Cortex of kidney (tissue), 1 donor: ENCODE data around the gene OXNAD1.
"Not testable (repeated sequence)": the region's sequence is repeated elsewhere in the genome, so short reads cannot be mapped to it uniquely, and the experiment has no call there.

Experiments used
- DNase-seq: peaks from one replicate; lab custom pipeline; 2025; lab: John Stamatoyannopoulos, UW

OXNAD1 gene

DNA sequence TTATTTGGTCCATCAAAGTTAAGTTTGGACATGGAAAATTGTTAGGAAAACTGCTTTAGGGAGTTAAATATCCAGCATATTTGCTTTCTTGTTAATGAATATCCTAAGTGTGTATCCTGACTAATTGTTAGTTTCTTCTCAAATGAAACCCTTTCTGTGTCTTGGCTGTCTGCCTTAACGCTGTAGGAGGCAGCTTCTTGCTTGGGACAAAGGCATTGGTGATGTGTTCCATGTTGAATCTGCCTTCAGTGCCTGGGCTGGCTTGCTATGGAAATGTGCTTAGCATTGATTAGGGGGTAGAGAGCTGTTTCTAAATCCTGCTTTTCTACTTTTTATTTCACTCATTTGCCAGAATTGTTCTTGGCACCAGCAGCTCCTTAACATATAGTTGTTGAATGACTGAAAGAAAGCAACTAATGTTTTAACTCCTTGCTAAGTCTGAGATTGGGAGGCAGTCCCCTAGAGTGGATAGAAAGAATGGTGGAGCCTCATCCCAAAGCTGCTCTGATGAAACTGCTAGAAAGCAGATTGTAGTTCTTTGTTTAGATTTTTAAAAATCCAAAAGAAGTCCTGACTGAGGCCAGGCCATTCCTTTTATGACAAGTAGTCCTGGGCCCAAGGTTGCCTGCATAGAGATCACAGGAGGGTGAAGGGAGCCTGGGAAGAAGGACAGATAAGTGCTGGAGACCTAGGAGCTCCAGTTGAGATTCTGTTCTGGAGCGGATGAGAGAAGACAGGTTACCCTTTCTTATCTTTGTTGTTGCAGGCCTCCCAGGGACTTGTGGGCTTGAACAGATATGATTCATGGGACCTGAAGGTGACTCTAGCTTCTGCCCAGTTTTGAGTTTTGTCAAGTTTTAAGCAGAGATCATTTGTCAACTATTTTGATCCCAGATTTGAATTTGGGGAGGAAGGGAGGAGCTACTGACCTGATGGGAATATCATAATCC lies 39.3 kb downstream of the OXNAD1 start:
- DNase-seq = no peak

DNA sequence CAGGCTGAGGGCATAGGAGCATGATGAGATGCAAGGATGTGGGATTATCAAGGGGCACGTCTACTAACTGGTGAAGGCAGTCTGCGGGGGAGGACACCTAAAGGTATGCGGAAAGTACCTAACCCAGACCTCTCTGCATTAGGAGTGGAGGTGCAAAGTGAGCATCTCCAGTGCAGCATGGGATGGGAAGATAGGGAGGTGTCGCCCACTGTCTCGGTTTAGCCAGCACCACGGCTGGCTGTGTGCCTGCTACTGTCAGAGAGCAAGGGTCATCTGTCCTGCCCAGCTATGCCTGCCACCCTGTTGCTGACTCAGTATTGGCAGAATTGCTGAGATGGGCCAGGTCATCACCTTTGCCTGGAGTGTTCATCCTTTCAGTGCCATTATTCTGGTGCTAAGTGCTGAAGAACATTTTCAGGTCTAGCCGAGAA lies 40.1 kb downstream of the OXNAD1 start:
- DNase-seq = no peak

DNA sequence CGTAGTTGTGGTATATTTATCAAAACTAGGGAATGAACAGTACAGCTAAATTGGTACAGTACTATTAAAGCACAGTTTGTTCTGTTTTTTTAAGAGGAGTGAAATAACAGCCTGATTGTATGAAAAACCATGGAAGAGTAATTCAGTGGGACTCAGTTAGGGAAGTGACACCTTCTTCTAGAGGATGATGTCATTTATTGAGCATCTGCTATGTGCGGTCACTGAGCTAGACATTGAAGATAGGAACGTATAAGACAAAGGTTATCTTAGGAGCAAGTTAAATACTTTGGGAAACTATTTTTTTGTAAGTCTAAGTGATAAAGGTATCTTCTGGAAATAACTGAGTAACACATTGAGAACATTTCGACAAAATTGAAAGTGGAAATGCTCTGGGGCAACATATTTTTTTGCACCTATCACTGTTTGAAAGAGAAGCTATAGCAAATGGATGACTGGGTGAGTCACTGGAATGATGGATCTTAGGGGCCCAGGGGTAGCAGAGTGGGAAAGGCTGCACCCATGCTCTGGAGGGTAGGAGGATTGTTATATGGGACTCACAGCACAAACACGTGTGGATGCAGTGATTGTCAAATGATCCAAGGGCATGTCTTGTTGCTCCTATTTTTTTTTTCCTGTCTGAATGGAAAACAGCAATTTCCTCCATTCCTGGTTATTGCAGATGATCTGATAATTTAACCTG lies 43.0 kb downstream of the OXNAD1 start:
- no peak for DNase-seq

DNA sequence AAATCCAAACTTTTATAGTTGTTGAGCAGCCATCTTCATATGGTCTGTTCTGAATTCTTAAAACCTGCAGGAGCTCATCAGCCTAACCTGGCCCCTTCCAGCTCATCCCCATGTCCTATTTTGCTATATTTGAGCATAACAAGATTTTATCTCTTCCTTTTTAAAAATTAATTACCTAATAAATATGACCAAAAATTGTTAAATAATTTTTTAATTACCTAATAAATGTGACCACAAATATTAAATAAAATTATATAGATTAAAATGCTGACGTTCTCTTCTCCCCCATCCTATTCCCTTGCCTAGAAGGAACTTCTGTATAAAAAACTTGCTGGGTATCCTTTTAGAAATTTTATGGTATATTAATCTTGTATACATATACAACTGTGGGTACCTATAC lies 43.7 kb downstream of the OXNAD1 start:
- no peak for DNase-seq

DNA sequence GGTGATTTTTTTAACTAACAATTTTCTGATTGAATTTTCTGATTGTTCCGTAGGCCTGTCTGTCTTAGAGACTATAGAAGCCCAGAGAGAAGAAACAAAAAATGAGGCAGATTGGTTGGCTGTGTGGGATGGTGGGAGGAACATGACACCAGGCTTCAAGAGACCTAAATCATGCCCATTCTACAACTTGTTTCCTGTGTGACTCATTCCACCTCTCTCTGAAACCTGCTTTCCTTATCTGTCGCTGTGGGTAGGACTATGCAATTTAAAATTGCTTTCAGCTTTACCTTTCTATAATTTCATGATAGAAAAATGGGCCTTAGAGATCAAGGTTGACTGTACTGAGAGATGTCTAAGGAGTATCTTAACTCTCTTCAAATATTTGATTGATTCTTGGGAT lies 44.5 kb downstream of the OXNAD1 start:
- no peak for DNase-seq

DNA sequence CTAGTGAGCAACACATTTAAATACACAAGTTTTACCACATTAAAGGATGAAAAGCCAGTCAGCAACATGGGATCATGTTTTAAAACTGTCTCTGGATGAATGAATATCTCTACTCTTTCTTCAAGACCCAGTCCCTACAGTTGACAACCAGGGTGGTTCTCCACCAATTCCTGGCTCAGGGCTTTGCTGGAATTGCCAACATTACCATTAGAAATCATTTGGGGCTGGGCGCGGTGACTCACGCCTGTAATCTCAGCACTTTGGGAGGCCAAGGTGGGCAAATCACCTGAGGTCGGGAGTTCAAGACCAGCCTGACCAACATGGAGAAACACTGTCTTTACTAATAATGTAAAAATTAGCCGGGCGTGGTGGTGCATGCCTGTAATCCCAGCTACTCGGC lies 45.5 kb downstream of the OXNAD1 start:
- DNase-seq = not testable (repeated sequence)

DNA sequence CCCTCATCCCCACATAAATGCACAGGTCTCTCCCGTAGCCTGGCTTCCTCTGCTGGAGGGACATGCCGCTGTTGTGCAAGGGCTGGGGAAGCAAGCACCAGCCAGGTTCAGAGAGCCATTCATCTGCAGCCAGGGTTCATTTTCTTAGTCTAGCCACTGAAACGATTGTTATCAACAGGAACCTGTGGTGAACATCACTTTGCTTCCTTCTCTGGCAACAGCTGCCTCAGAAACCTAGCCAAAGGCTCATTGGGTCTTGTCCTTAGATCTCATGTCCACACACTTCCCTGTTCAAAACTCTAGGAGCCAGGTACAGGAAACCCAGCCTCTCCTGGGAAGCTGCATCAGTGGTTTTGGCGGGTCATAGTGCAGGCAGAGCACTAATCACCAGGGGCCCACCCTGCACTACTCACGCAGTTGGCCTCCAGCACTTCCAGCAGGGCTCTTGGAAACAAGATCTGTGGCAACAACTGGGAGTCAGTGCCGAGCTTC lies 47.0 kb downstream of the OXNAD1 start:
- no peak for DNase-seq

DNA sequence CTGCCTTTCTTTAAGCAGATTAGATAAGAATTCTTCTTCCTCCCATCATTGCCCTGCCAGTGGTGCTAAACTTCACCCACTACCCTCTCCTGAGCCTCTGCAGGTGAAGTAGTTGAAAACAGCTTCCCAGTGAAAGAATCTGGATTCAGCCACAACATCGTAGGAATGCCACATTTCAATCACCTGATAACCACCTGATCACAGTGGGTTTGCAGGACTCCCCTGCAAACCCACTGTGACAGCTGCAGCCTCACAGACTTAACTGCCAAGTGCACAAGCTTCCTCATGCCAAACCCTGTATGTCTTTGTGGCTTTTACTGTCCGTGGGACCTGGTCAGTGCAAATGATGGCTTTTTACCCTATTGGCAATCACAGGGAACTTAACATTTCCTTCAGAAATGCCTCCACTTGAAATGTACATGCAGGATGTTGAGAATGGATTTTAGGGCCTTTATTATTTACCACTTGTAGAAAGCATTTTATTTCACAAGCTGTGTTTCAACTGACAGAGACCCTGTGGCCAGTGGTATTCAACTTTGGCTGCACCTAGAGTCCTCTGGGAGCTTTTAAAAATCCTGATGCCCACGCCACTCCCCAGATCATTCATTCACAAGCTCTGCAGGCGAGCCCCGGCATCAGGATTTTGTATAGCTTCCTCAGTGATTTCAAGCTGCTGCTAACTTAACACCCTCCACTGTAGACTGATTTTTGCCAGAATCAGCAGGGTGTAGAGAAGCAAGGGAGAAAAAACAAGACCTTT lies 49.1 kb downstream of the OXNAD1 start:
- no peak for DNase-seq

DNA sequence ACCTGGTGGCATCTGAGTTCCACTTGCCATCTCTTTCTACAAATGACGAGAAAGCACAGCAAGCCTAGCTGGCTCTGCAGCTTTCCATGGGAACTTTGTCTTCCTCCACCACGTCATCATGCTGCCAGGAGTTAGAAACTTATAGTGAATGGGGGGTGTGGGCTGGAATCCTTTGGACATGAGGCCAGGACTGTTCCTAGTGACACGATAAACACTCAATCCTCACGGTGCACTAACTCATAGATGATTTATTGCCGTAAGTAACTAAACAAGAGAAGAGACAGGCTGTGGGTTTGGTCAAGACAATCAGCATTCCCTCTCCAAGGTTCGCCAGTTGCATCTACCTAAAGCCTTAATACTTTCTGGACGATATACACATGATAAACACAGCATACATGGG lies 50.6 kb downstream of the OXNAD1 start:
- DNase-seq = no peak

DNA sequence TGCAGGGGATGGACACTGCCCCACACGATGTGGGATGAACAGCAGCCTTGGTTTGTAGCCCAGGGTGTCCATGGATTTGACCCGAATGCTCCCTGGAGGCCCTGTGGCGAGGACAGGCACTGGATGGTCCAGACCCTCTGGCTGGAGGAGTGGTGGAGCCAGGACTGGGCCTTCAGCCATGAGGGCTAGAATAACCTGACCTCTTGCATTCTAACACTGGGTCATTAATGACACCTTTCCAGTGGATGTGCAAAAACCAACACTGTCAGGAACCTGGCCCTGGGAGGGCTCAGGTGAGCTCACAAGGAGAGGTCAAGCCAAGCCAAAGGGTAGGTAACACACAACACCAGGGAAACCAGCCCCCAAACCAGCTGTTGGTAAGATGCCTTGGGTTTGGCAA lies 51.4 kb downstream of the OXNAD1 start:
- no peak for DNase-seq

DNA sequence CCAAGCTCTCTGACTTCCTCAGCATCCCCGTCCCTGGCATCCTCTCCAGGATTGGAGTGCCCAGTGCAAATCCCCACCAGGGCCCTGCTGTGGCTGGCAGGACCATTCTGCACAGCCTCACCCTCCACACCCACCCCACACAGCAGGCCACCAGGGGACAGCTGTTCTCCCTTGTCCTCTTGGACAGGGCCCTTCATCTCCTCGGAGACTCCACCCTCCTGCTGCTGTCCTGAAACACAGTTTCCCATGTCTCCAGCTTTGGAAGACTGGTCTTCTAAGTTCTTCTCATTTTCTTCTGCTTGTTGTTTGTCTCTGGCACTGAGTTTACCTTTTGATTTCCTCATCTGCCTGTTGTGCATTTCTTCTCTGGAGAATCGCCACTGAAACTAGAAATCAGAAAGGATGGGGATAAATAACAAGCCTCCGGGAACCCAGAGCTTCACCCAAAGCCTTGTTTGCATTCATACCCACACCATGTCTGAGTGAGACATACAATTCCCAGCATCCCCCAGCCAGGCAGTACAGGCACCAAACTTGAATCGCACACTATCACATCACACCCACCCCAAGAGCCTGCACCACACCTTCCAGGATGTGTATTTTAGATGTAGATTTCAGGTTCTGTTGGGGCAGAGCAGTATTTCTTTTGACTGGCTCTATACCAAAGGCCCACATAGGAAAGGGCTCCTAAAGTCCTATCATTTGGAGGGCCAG lies 52.0 kb downstream of the OXNAD1 start:
- DNase-seq = no peak

DNA sequence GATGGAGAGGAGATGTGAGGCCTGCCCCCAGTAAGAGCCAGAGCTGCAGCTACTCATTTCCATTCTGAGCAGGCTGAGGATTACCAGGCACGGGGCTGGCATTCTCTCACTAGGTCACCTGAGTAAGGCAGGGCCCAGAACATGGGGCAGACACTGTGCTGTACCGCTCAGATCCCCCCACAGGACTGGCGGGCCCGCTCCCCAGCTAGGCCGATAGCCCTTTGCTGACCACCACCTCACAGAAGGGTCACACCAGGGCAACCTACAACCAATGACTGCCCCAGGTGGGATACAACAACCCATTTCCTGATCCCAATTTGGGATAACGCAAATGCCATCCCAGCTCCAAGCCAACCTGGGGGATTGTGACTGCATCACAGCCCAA lies 52.5 kb downstream of the OXNAD1 start:
- no peak for DNase-seq

DNA sequence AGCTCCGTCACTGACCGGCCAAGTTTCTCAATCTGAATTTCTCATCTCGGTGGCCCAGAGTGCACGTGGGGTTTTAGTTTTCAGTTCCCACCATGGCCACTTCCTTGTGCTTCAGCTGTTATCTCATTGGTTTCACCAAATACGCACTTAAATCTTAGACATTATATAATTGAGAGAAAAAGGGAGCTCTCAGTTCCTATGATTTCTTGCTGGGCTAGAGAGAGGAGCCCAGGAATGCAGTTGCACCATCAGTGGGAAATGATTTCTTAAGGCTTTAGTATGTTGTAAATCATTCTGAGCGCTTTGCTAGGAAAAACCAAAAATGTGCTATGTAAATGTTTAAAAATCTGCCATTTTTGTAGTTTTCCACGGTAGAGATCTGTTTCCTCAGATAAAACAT lies 53.2 kb downstream of the OXNAD1 start:
- DNase-seq = no peak

DNA sequence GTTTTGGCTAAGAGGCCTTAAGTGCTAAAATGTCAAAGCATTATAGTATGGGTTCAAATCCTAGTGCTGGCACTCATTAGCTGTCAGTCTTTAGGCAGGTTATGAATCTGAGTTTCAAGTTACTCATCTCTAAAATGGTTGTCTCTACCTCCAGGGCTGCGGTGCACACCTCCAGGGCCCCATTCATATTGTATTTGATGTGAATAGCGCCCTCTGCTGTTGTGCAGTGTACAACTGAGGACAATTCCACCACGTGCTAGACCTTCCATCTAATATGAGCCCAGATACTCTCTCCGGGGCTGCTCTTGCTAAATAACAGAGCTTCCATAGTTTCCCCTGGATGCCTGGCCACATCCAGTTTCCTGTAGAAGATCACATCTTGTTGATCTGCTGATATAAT lies 54.3 kb downstream of the OXNAD1 start:
- no peak for DNase-seq

DNA sequence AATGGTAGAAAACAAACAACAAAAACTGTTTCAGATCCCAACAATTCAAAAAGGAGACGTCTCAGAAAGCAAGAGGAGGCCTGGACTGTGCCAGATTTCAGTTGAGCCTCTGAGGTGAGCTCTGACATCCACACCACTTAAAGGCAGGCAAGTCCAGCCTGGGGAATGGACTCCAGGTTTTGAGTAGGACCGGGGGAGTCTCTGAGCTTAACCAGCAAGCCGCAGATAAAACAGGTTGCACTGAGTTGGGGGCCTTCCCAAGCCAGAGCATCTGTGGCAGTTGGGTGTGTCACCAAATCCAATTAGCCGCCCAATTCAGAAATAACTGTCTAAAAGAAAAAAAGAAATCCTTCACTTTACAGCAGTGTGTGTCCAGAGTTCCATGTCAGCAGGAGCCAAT lies 54.7 kb downstream of the OXNAD1 start:
- no peak for DNase-seq

DNA sequence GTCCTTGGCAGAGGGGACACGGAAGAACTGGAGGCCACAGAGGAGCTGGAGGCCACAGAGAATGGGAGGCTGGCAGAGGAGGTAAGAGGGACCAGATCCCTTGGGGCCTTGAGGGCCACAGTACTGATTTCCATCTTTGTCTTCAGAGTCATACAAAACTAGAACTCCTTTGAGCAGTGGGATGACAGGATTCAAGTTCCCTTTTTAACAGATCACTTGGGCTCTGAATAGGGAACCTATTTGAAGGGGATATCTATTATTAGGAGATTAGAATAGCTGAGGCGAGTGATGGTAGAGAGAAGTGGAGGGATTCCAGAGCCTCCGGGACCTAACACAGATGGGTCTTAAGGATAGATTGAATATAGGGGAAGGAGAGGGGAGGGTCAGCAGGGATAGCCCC lies 55.7 kb downstream of the OXNAD1 start:
- no peak for DNase-seq

DNA sequence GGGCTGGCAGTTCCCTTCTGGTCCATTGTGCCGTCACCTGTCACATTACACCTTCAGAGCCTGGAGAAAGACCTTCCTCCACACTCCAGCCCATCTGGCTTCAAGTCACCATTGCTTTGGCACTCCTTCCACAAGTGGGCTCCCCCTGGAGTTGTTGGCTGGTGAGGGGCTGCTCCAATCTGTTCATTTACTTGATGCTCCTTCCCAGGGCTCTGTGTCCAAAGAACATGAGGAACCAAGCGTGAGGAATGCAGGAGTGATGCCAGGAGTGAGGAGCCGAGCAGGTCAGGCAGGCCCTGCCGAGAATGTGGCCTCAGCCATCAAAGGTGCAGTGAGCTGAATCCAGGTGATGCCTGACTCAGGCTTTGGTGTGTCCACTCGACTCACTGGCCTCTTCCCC lies 57.2 kb downstream of the OXNAD1 start:
- no peak for DNase-seq

DNA sequence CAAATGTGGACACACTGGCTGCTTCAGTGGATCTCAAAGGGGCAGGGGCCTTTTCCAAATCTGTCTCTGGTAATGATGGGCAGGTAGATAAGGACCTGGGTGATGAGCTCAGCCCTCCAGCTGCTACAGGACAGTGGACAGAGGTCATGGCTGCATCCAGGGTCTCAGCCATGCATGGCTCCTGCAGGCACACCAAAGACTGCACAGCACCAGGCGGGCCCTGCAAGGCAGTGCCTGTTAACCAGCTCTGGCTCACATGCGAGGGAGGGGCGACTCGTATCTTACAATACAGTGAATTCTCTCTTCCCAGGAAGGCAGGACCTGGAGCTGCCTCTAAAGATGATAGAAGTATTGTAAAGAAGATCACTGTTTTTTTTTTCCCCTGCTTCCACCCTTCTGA lies 58.7 kb downstream of the OXNAD1 start:
- DNase-seq = no peak

DNA sequence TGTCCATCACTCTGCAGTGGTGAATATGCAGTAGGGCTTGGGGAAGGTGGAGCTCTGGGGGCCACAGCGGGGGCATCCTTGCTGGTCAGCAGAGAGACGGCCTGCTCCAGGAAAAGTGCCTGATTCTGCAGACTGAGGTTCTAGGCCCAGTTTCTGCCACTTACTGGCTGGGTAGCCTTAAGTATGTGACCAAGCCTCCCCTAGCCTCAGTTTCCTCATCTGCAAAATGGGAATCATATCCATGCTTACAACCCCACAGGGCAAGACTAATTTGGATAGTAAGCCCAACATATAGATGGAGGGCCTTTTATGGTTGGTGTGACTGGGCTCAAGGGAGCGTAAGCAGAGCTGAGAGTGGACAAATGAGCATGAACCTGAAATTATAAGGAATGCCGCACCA lies 60.8 kb downstream of the OXNAD1 start:
- DNase-seq = no peak

DNA sequence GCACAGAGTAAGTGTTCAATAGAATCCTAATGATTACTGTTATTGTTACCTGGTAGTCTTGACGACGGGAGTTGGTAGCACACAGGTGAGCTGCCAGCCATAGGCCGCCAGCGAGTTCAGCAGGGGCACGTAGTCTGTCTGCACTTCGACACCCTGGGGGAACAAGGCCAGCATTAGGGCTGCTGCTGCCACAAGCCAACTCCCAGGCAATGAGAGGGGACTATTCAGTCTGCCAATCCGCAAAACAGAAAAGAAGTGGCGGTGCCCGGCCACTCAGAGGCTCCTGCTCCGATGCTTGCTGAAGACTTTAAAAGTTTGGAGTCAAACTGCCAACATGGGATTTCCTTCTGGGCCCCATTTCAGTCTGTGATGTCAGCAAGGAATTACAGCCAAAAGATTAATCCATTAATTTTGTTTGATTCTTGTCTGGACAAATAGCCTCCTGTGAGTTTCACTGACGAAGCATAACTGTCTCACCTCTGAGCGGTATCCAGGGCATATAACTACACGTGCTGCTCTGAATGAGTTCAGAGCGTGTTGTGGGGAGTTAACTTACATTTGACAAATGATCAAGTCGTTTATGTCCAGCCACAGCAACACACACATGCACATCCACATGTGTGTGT lies 61.8 kb downstream of the OXNAD1 start:
- DNase-seq = no peak

DNA sequence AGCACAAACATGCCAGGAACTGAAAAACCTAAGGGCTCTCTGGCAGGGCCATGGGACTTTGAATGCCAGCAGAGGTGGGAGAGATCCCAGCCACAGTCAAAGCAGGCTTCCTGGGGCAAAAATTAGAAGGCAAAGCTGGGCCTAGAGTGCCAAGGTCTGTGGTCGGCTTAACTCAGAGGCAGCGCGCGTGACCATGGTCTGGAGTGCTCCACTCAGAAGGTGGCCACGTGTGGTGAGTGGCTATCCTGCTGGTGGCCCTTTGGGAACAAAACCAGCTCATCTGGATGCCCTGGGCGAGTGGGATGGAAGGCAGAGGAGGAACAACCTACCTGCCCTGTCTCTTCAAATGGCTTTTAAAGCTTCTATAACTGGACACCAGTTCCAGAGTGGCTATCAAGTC lies 63.1 kb downstream of the OXNAD1 start:
- DNase-seq = no peak
